Measurements from ENCODE around the gene IFITM1.
"Not testable (repeated sequence)": the region's sequence is repeated elsewhere in the genome, so short reads cannot be mapped to it uniquely, and the experiment has no call there.

IFITM1 gene

DNA sequence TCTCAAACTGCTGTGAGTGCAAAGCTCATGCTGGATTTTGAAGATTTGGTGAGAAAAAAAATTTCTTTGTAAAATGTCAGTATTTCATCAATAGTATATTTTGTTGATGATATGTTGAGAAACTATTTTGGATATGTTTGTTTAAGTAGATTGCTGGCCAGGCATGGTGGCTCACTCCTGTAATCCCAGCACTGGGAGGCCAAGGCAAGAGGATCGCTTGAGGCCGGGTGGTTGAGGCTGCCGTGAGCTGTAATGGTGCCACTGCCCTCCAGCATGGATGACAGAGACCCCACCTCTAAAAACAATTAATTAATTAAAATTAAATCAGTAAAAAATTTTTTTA lies 13.7 kb downstream of the IFITM1 start:
- H3K4me1 ChIP-seq (ENCODE audit: insufficient read depth, insufficient read length), result peaks cover 11% of the 10 kb centered on the region
- no peaks in the 10 kb centered on the region for H3K27me3 ChIP-seq (ENCODE audit: insufficient read depth, insufficient read length)
- H3K9ac ChIP-seq (ENCODE audit: insufficient read length, low read depth), result no peak overlapping the region
- H3K4me3 ChIP-seq (ENCODE audit: insufficient read length, low read depth), result no peak overlapping the region
- H3K36me3 ChIP-seq (ENCODE audit: insufficient read depth, insufficient read length, low read length), result no peaks in the 10 kb centered on the region
- DNase-seq (ENCODE audit: low read depth, low spot score), result no peak
- no peak for TF ChIP-seq SUZ12 (IDR thresholded peaks at IDR 0.05; ENCODE audit: extremely low read depth, insufficient read depth, insufficient read length)
- no peak for TF ChIP-seq ZNF274 (IDR thresholded peaks at IDR 0.05; ENCODE audit: low read depth, low read length)
- TF ChIP-seq YY1 (IDR thresholded peaks at IDR 0.05; ENCODE audit: insufficient read depth, insufficient read length), result no peak
- H3K9me3 ChIP-seq (ENCODE audit: insufficient read depth, low read length), result peaks cover 19% of the 10 kb centered on the region

DNA sequence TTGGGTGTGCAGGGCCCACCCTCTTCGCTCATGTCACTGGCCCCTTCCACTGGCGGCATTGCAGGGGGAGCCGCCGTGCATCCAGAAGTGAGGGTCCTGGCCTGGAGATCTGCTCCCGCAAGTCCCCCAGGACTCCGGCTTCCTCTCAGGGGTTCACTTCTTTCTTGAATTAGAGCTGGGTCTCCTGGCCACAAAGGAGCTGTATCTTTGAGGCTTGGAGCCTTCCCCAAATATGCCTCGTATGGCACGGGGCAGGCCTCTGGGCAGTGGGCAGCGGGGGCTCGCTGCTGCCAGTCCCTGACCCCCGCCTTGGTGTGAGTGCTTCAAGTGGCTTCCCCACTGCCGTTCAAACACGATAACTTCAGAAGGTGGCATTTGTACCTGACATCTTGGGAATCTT lies 14.2 kb downstream of the IFITM1 start:
- DNase-seq (ENCODE audit: low read depth, low spot score), result no peak
- Histone ChIP-seq H3K9me3 (ENCODE audit: insufficient read depth, low read length) (peaks cover 24% of the 10 kb centered on the region), H3K9ac (ENCODE audit: insufficient read length, low read depth) (no peak overlapping the region), H3K4me3 (ENCODE audit: insufficient read length, low read depth) (no peak overlapping the region), H3K4me1 (ENCODE audit: insufficient read depth, insufficient read length) (peaks cover 13% of the 10 kb centered on the region), H3K27me3 (ENCODE audit: insufficient read depth, insufficient read length) (no peaks in the 10 kb centered on the region), H3K36me3 (ENCODE audit: insufficient read depth, insufficient read length, low read length) (no peaks in the 10 kb centered on the region)
- TF ChIP-seq ZNF274 (IDR thresholded peaks at IDR 0.05; ENCODE audit: low read depth, low read length) (no peak), YY1 (IDR thresholded peaks at IDR 0.05; ENCODE audit: insufficient read depth, insufficient read length) (no peak), SUZ12 (IDR thresholded peaks at IDR 0.05; ENCODE audit: extremely low read depth, insufficient read depth, insufficient read length) (no peak)

DNA sequence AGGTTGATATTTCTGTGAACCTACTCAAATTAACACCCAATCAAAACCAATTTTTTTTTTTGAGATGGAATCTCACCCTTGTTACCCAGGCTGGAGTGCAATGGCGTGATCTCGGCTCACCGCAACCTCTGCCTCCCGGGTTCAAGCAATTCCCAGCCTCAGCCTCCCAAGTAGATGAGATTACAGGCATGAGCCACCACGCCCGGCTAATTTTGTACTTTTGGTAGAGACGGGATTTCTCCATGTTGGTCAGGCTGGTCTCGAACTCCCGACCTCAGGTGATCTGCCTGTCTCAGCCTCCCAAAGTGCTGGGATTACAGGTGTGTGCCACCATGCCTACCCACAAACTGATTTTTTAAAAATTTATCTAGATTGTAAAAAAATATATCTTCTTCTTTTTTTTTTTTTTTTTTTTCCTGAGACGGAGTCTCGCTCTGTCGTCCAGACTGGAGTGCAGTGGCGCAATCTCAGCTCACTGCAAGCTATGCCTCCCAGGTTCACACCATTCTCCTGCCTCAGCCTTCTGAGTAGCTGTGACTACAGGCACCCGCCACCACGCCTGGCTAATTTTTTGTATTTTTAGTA lies 14.8 kb downstream of the IFITM1 start:
- Histone ChIP-seq H3K4me1 (ENCODE audit: insufficient read depth, insufficient read length) (peaks cover 16% of the 10 kb centered on the region), H3K9me3 (ENCODE audit: insufficient read depth, low read length) (peaks cover 29% of the 10 kb centered on the region)
- H3K27me3 ChIP-seq (ENCODE audit: insufficient read depth, insufficient read length); H3K9ac ChIP-seq (ENCODE audit: insufficient read length, low read depth); H3K36me3 ChIP-seq (ENCODE audit: insufficient read depth, insufficient read length, low read length); H3K4me3 ChIP-seq (ENCODE audit: insufficient read length, low read depth); DNase-seq (ENCODE audit: low read depth, low spot score): not testable (repeated sequence)

DNA sequence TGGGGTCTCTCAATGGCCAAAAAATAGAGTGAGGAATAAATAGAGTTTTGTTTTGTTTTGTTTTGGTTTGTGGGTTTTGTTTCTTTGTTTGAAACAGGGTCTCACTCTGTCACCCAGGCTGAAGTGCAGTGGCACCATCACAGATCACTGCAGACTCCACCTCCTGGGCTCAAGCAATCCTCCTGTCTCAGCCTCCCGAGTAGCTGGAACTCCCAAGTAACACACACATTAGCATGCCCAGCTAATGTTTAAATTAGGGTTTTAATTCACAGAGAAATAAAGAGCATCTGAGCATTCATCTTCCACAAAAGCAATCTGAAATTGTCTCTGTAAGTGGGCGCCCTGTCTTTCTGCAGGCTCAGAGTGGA lies 16.0 kb downstream of the IFITM1 start:
- Histone ChIP-seq H3K4me1 (ENCODE audit: insufficient read depth, insufficient read length) (peaks cover 16% of the 10 kb centered on the region), H3K9me3 (ENCODE audit: insufficient read depth, low read length) (peaks cover 29% of the 10 kb centered on the region), H3K9ac (ENCODE audit: insufficient read length, low read depth) (no peak overlapping the region), H3K36me3 (ENCODE audit: insufficient read depth, insufficient read length, low read length) (no peaks in the 10 kb centered on the region), H3K27me3 (ENCODE audit: insufficient read depth, insufficient read length) (no peaks in the 10 kb centered on the region), H3K4me3 (ENCODE audit: insufficient read length, low read depth) (no peak overlapping the region)
- TF ChIP-seq ZNF274 (IDR thresholded peaks at IDR 0.05; ENCODE audit: low read depth, low read length) (no peak), YY1 (IDR thresholded peaks at IDR 0.05; ENCODE audit: insufficient read depth, insufficient read length) (no peak), SUZ12 (IDR thresholded peaks at IDR 0.05; ENCODE audit: extremely low read depth, insufficient read depth, insufficient read length) (no peak)
- no peak for DNase-seq (ENCODE audit: low read depth, low spot score)

DNA sequence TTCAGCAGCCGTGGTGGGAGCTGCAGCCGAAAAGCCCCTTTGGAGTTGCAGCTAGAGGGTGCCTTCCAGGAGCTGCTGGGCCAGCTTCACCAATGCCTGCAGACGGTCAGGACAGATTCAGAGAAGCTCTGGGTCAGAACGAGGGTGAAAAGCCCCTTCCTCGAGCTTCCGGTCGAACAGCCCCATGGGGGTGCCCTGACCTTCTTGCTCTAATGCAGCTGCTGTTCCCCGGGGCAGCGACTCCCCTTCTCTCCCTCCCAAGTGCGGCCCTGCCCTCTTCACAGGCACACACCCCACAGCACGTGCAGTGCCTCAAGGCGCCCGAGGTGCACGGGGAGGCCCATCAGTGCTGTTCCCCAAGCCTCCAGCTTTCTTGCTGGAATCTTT lies 16.5 kb downstream of the IFITM1 start:
- no peak overlapping the region for H3K4me3 ChIP-seq (ENCODE audit: insufficient read length, low read depth)
- no peak overlapping the region for H3K9ac ChIP-seq (ENCODE audit: insufficient read length, low read depth)
- H3K4me1 ChIP-seq (ENCODE audit: insufficient read depth, insufficient read length), result peaks cover 16% of the 10 kb centered on the region
- no peak for TF ChIP-seq ZNF274 (IDR thresholded peaks at IDR 0.05; ENCODE audit: low read depth, low read length)
- no peak for TF ChIP-seq YY1 (IDR thresholded peaks at IDR 0.05; ENCODE audit: insufficient read depth, insufficient read length)
- H3K9me3 ChIP-seq (ENCODE audit: insufficient read depth, low read length), result peaks cover 29% of the 10 kb centered on the region
- H3K36me3 ChIP-seq (ENCODE audit: insufficient read depth, insufficient read length, low read length), result no peaks in the 10 kb centered on the region
- DNase-seq (ENCODE audit: low read depth, low spot score), result no peak
- no peaks in the 10 kb centered on the region for H3K27me3 ChIP-seq (ENCODE audit: insufficient read depth, insufficient read length)

DNA sequence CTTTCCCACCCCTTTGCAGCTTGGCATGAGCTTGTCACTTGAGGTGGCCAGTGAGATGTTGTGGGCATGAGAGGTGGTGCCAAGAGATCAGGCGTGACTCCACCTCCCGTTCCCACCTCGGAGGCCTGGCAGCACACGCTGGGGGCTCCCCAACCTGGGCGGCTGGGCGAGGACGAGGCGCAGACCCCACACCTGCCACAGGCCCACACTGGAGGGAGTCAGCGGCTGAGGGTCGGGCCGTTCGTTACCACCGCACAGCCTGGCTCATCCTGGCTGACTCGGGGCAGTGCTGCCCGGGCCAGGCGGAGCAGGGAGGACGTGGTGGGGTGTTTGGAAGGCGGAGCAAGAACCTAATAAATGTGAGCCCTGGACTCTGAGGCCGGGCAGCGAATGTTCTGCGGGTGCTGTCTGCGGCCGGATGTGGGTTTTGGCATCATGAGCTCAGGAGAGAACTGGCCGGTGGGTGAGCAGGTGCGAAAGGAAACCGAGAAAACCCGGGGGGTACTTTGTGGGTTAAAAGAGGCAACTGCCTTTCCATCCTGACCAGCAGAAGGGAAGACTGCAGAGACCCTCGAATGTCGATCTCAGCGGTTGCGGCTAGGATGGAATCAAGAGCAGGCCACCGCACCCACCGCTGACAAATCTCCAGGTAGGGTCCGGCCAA lies 17.0 kb downstream of the IFITM1 start:
- Histone ChIP-seq H3K36me3 (ENCODE audit: insufficient read depth, insufficient read length, low read length) (no peaks in the 10 kb centered on the region), H3K4me1 (ENCODE audit: insufficient read depth, insufficient read length) (peaks cover 21% of the 10 kb centered on the region), H3K27me3 (ENCODE audit: insufficient read depth, insufficient read length) (no peaks in the 10 kb centered on the region), H3K9ac (ENCODE audit: insufficient read length, low read depth) (no peak overlapping the region), H3K9me3 (ENCODE audit: insufficient read depth, low read length) (peaks cover 29% of the 10 kb centered on the region), H3K4me3 (ENCODE audit: insufficient read length, low read depth) (no peak overlapping the region)
- TF ChIP-seq YY1 (IDR thresholded peaks at IDR 0.05; ENCODE audit: insufficient read depth, insufficient read length) (no peak), ZNF274 (IDR thresholded peaks at IDR 0.05; ENCODE audit: low read depth, low read length) (no peak), SUZ12 (IDR thresholded peaks at IDR 0.05; ENCODE audit: extremely low read depth, insufficient read depth, insufficient read length) (no peak)
- no peak for DNase-seq (ENCODE audit: low read depth, low spot score)

DNA sequence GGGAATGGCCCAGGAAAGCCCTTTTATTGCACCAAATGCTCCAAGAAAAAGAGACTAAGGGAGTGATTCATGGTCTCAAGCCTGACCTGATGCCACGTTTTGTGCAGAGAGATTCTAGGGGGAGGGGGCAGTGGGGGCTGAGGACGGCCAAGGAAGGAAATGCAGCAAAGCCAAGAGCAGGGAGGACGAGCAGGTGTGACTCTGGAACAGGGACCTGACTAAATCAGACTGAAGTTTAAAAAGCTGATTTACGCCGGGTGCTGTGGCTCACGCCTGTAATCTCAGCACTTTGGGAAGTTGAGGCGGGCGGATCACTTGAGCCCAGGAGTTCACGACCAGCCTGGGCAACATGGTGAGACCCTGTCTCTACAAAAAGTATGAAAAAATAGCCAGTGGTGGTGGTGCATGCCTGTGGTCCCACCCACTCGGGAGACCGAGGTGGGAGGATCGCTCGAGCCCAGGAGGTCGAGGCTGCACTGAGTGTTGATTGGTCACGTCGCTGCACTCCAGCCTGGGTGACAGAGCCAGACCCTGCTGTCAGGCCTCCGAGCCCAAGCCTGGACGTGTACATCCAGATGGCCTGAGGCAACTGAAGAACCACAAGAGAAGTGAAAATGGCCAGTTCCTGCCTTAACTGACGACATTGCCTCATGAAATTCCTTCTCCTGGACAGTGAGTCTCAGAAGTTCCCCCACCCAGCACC lies 17.7 kb downstream of the IFITM1 start:
- H3K36me3 ChIP-seq (ENCODE audit: insufficient read depth, insufficient read length, low read length), result no peaks in the 10 kb centered on the region
- TF ChIP-seq ZNF274 (IDR thresholded peaks at IDR 0.05; ENCODE audit: low read depth, low read length) (no peak), YY1 (IDR thresholded peaks at IDR 0.05; ENCODE audit: insufficient read depth, insufficient read length) (no peak), SUZ12 (IDR thresholded peaks at IDR 0.05; ENCODE audit: extremely low read depth, insufficient read depth, insufficient read length) (no peak)
- H3K9ac ChIP-seq (ENCODE audit: insufficient read length, low read depth), result no peak overlapping the region
- no peaks in the 10 kb centered on the region for H3K27me3 ChIP-seq (ENCODE audit: insufficient read depth, insufficient read length)
- H3K4me1 ChIP-seq (ENCODE audit: insufficient read depth, insufficient read length), result peaks cover 23% of the 10 kb centered on the region
- DNase-seq (ENCODE audit: low read depth, low spot score), result no peak
- no peak overlapping the region for H3K4me3 ChIP-seq (ENCODE audit: insufficient read length, low read depth)
- H3K9me3 ChIP-seq (ENCODE audit: insufficient read depth, low read length), result peaks cover 29% of the 10 kb centered on the region
